Liver (tissue), 9 donors: ENCODE measurements around the gene RYR2. TPM values are rescaled to one million over a fixed set of nuclear protein-coding genes. Genes with fewer than 3 reads are reported as not detected.

Experiments
- DNase-seq: peaks from one replicate; pipeline ENCODE4 v3.0.0-alpha.2; 2017; ENCODE audit warnings: low spot score
- H3K27ac ChIP-seq, 2 donors: one replicate each; pipeline ENCODE4 v1.7.0; 2013; ENCODE audit warnings: inconsistent platforms in 2 of 2, low read length in 2 of 2, control low read depth in 1 of 2, low read depth in 1 of 2, mild to moderate bottlenecking in 1 of 2
- H3K27me3 ChIP-seq, 4 donors: one replicate each; pipeline versions ENCODE4 v1.6.1 to v1.7.0; 2013; ENCODE audit warnings: low read length in 3 of 4, inconsistent platforms in 1 of 4, mild to moderate bottlenecking in 1 of 4, moderate library complexity in 1 of 4; ENCODE audit not compliant: control insufficient read depth in 4 of 4, insufficient read depth in 4 of 4
- H3K36me3 ChIP-seq, 4 donors: one replicate each; pipeline versions ENCODE4 v1.6.1 to v1.7.0; 2013; ENCODE audit warnings: low read length in 3 of 4, mild to moderate bottlenecking in 3 of 4, low read depth in 1 of 4, moderate library complexity in 1 of 4; ENCODE audit not compliant: control insufficient read depth in 4 of 4, insufficient read depth in 3 of 4
- H3K4me1 ChIP-seq, 4 donors: one replicate each; pipeline versions ENCODE4 v1.6.1 to v1.7.0; 2013; ENCODE audit warnings: low read length in 3 of 4, mild to moderate bottlenecking in 3 of 4, moderate library complexity in 1 of 4; ENCODE audit not compliant: control insufficient read depth in 4 of 4, insufficient read depth in 4 of 4
- H3K4me3 ChIP-seq, 3 donors: one replicate each; pipeline versions ENCODE4 v1.6.1 to v1.7.0; 2013; ENCODE audit warnings: low read length in 3 of 3, control low read depth in 1 of 3, low read depth in 1 of 3, mild to moderate bottlenecking in 1 of 3
- H3K9ac ChIP-seq, 2 donors: one replicate each; pipeline ENCODE4 v1.7.0; 2013; ENCODE audit warnings: low read length in 2 of 2, mild to moderate bottlenecking in 2 of 2, moderate library complexity in 2 of 2, control low read depth in 1 of 2, low read depth in 1 of 2
- H3K9me3 ChIP-seq, 4 donors: one replicate each; pipeline versions ENCODE4 v1.6.1 to v1.7.0; 2013; ENCODE audit warnings: low read length in 3 of 4; ENCODE audit not compliant: control insufficient read depth in 4 of 4
- EGR1 ChIP-seq, 2 donors: IDR thresholded peaks; 2 replicates each; pipeline ENCODE4 v1.6.1; 2016 to 2018; ENCODE audit warnings: antibody characterized with exemption in 2 of 2, low read depth in 2 of 2
- FOXA1 ChIP-seq: IDR thresholded peaks from 2 replicates; pipeline ENCODE4 v1.6.1; 2016; ENCODE audit warnings: antibody characterized with exemption
- FOXA2 ChIP-seq: IDR thresholded peaks from 2 replicates; pipeline ENCODE4 v1.6.1; 2016; ENCODE audit warnings: antibody characterized with exemption
- GABPA ChIP-seq, 2 donors: IDR thresholded peaks in 1 of 2; conservative IDR thresholded peaks in 1 of 2; 2 replicates each; pipeline ENCODE4 v1.6.1; 2016; ENCODE audit warnings: antibody characterized with exemption in 2 of 2, mild to moderate bottlenecking in 1 of 2, moderate library complexity in 1 of 2
- HNF4A ChIP-seq, 2 donors: conservative IDR thresholded peaks; 2 replicates each; pipeline ENCODE4 v1.6.1; 2016; ENCODE audit warnings: antibody characterized with exemption in 2 of 2, mild to moderate bottlenecking in 2 of 2
- HNF4G ChIP-seq: IDR thresholded peaks from 2 replicates; pipeline ENCODE4 v1.6.1; 2016; ENCODE audit warnings: antibody characterized with exemption
- JUND ChIP-seq, 2 donors: IDR thresholded peaks; 2 replicates each; pipeline ENCODE4 v1.6.1; 2016; ENCODE audit warnings: antibody characterized with exemption in 2 of 2
- NR2F2 ChIP-seq: IDR thresholded peaks from 2 replicates; pipeline ENCODE4 v1.6.1; 2016; ENCODE audit warnings: antibody characterized with exemption
- RAD21 ChIP-seq, 2 donors: IDR thresholded peaks; 2 replicates each; pipeline ENCODE4 v1.6.1; 2016; ENCODE audit warnings: antibody characterized with exemption in 2 of 2, mild to moderate bottlenecking in 2 of 2
- RXRA ChIP-seq, 2 donors: IDR thresholded peaks; 2 replicates each; pipeline ENCODE4 v1.6.1; 2017 to 2018; ENCODE audit warnings: antibody characterized with exemption in 2 of 2, mild to moderate bottlenecking in 1 of 2
- SP1 ChIP-seq: IDR thresholded peaks from 2 replicates; pipeline ENCODE4 v1.6.1; 2018; ENCODE audit warnings: antibody characterized with exemption, mild to moderate bottlenecking
- TAF1 ChIP-seq: conservative IDR thresholded peaks from 2 replicates; pipeline ENCODE4 v1.6.1; 2016; ENCODE audit warnings: antibody characterized with exemption, mild to moderate bottlenecking
- YY1 ChIP-seq: IDR thresholded peaks from 2 replicates; pipeline ENCODE4 v1.6.1; 2016; ENCODE audit warnings: antibody characterized with exemption, mild to moderate bottlenecking
- WGBS: extraction: QIAGEN DNeasy Blood & Tissue Kit; methylation state at CpG from one replicate; pipeline ENCODE4 v1.1.7; 2013; 5-methylcytosine and 5-hydroxymethylcytosine counted together
- polyA plus RNA-seq, 2 donors: library from polyadenylated mRNA; stranded (reverse) in 1 of 2; unstranded in 1 of 2; fragments of 200-250 nt in 1 of 2; fragments of >200 nt in 1 of 2; fragmentation: Nextera tagmentation in 1 of 2; extraction: Ambion mirVana in 1 of 2; gene quantifications; one replicate each; pipeline versions ENCODE4 v1.2.1 to v1.2.3, GENCODE V29; 2013 to 2015
- total RNA-seq, 2 donors: library from RNA; depleted of rRNA; stranded (reverse); fragments of >200 nt; gene quantifications; one replicate each; pipeline ENCODE4 v1.2.3, GENCODE V29; 2014
- TF ChIP-seq, protein P1 (sequence below): fragments of 150-350 bp; IDR thresholded peaks from 2 replicates; pipeline ENCODE4 v1.5.1; 2017; ENCODE audit warnings: improper control_type of control experiment, low read depth, low read length; ENCODE audit not compliant: missing input control
- TF ChIP-seq, protein P2 (sequence below): IDR thresholded peaks from 2 replicates; pipeline ENCODE4 v1.6.1; 2016; ENCODE audit warnings: antibody characterized with exemption
- TF ChIP-seq, protein P3 (sequence below): IDR thresholded peaks from 2 replicates; pipeline ENCODE4 v1.6.1; 2016; ENCODE audit warnings: antibody characterized with exemption
- TF ChIP-seq, protein P4 (sequence below): IDR thresholded peaks from 2 replicates; pipeline ENCODE4 v1.6.1; 2016; ENCODE audit warnings: antibody characterized with exemption, mild to moderate bottlenecking
- TF ChIP-seq, protein P5 (sequence below): IDR thresholded peaks from 2 replicates; pipeline ENCODE4 v1.6.1; 2016; ENCODE audit warnings: antibody characterized with exemption
- donor health status: healthy.
- donor health status: healthy.
- donor health status: healthy.
- donor health status: healthy.
- donor health status: healthy.

Gene RYR2
- total and polyA plus RNA-seq, 4 donors, result 0.06 to 0.75 (median 0.31) TPM

GRCh38 chr1:237745545-237745944 lies 703.6 kb downstream of the RYR2 start:
- TF ChIP-seq HNF4A (conservative IDR thresholded peaks at IDR 0.05), result peak; percentile 67 to 78
- TF ChIP-seq, protein P1, sequence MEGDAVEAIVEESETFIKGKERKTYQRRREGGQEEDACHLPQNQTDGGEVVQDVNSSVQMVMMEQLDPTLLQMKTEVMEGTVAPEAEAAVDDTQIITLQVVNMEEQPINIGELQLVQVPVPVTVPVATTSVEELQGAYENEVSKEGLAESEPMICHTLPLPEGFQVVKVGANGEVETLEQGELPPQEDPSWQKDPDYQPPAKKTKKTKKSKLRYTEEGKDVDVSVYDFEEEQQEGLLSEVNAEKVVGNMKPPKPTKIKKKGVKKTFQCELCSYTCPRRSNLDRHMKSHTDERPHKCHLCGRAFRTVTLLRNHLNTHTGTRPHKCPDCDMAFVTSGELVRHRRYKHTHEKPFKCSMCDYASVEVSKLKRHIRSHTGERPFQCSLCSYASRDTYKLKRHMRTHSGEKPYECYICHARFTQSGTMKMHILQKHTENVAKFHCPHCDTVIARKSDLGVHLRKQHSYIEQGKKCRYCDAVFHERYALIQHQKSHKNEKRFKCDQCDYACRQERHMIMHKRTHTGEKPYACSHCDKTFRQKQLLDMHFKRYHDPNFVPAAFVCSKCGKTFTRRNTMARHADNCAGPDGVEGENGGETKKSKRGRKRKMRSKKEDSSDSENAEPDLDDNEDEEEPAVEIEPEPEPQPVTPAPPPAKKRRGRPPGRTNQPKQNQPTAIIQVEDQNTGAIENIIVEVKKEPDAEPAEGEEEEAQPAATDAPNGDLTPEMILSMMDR, result no peak
- TF ChIP-seq HNF4G, result peak; percentile 22
- TF ChIP-seq, protein P2, sequence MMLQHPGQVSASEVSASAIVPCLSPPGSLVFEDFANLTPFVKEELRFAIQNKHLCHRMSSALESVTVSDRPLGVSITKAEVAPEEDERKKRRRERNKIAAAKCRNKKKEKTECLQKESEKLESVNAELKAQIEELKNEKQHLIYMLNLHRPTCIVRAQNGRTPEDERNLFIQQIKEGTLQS, result no peak
- TF ChIP-seq, protein P3, sequence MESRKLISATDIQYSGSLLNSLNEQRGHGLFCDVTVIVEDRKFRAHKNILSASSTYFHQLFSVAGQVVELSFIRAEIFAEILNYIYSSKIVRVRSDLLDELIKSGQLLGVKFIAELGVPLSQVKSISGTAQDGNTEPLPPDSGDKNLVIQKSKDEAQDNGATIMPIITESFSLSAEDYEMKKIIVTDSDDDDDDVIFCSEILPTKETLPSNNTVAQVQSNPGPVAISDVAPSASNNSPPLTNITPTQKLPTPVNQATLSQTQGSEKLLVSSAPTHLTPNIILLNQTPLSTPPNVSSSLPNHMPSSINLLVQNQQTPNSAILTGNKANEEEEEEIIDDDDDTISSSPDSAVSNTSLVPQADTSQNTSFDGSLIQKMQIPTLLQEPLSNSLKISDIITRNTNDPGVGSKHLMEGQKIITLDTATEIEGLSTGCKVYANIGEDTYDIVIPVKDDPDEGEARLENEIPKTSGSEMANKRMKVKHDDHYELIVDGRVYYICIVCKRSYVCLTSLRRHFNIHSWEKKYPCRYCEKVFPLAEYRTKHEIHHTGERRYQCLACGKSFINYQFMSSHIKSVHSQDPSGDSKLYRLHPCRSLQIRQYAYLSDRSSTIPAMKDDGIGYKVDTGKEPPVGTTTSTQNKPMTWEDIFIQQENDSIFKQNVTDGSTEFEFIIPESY, result no peak
- TF ChIP-seq, protein P4, sequence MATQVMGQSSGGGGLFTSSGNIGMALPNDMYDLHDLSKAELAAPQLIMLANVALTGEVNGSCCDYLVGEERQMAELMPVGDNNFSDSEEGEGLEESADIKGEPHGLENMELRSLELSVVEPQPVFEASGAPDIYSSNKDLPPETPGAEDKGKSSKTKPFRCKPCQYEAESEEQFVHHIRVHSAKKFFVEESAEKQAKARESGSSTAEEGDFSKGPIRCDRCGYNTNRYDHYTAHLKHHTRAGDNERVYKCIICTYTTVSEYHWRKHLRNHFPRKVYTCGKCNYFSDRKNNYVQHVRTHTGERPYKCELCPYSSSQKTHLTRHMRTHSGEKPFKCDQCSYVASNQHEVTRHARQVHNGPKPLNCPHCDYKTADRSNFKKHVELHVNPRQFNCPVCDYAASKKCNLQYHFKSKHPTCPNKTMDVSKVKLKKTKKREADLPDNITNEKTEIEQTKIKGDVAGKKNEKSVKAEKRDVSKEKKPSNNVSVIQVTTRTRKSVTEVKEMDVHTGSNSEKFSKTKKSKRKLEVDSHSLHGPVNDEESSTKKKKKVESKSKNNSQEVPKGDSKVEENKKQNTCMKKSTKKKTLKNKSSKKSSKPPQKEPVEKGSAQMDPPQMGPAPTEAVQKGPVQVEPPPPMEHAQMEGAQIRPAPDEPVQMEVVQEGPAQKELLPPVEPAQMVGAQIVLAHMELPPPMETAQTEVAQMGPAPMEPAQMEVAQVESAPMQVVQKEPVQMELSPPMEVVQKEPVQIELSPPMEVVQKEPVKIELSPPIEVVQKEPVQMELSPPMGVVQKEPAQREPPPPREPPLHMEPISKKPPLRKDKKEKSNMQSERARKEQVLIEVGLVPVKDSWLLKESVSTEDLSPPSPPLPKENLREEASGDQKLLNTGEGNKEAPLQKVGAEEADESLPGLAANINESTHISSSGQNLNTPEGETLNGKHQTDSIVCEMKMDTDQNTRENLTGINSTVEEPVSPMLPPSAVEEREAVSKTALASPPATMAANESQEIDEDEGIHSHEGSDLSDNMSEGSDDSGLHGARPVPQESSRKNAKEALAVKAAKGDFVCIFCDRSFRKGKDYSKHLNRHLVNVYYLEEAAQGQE, result no peak
- TF ChIP-seq RAD21 (IDR thresholded peaks at IDR 0.05), result no peak
- TF ChIP-seq, protein P5, sequence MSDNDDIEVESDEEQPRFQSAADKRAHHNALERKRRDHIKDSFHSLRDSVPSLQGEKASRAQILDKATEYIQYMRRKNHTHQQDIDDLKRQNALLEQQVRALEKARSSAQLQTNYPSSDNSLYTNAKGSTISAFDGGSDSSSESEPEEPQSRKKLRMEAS, result peak; percentile 58
- TF ChIP-seq GABPA (IDR thresholded peaks at IDR 0.05 in 1 of 2, conservative IDR thresholded peaks at IDR 0.05 in 1 of 2), result no peak
- TF ChIP-seq EGR1 (IDR thresholded peaks at IDR 0.05; ENCODE audit: low read depth in 2 of 2), result no peak
- peak; percentile 92 to 94 for TF ChIP-seq RXRA (IDR thresholded peaks at IDR 0.05)
- TF ChIP-seq NR2F2, result no peak
- TF ChIP-seq TAF1, result no peak
- TF ChIP-seq YY1, result peak; percentile 28
- no peak for TF ChIP-seq FOXA1
- TF ChIP-seq JUND (IDR thresholded peaks at IDR 0.05), result peak in 1 of 2 donors; percentile 68
- TF ChIP-seq SP1, result peak; percentile 47
- peak; percentile 40 for TF ChIP-seq FOXA2
- no peaks in the 10 kb centered on the region for H3K9me3 ChIP-seq
- no peaks in the 10 kb centered on the region for H3K36me3 ChIP-seq
- no peak overlapping the region for H3K4me3 ChIP-seq
- H3K4me1 ChIP-seq, result peaks cover 0 to 19% (median 15%) of the 10 kb centered on the region in 4 donors
- H3K9ac ChIP-seq, result no peak overlapping the region
- no peaks in the 10 kb centered on the region for H3K27me3 ChIP-seq
- DNase-seq, result no peak
- H3K27ac ChIP-seq, result no peak overlapping the region
- 56% methylated on average over 4 of the region's 4 CpGs for WGBS
